ENCODE results near the gene CASP10.

DNA sequence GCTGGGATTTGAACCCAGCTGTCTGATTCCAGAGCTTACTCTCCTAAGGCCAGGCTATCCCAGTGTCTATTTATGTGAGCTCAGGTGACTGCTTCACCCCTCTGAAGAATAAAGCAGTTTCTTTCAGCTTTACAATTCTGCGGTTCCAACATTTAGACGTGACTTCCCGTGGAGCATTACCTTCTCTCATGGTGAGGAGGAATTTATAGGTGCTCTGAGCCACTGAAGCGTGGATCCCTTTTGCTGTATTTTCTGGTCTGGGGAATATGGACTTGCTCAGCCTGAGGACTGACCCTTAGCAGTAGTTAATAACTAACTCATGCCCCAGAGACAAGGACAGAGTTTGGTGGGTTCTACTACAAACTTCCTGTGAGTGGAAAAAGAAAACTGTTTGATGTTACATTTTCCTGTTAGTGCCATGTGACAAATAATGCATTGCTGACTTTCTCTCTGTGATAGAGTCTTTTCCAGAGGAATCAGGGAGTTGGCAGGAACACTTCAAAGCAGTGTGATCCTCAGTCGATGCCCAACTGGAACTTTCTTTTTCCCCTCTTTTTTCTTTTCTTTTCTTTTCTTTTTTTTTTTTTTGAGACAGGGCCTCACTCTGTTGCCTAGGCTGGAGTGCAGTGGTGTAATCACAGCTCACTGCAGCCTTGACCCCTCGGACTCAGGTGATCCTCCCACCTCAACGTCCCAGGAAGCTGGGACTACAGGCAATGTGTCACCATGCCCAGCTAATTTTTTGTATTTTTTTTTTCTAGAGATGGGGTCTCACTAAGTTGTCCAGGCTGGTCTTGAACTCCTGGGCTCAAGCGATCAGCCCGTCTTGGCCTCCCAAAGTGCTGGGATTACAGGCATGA, 21.9 kb downstream of the CASP10 start:
- TF ChIP-seq POLR2A (IDR thresholded peaks at IDR 0.05; ENCODE audit: low read depth, low read length) (no peak), TAF1 (IDR thresholded peaks at IDR 0.05; ENCODE audit: borderline replicate concordance, low read depth, low read length) (no peak)

Measured in GM12892 (cell line).